CD14-positive monocyte (primary cell): ENCODE data around the gene AAGAB. TPM values are rescaled to one million over a fixed set of nuclear protein-coding genes. Genes with fewer than 3 reads are reported as not detected.

ENCODE experiments used
- DNase-seq, 3 donors: peaks; one replicate each; pipeline ENCODE4 v3.0.0-alpha.2; 2011 to 2022
- H2AFZ ChIP-seq: 2 replicates; pipeline ENCODE4 v1.6.0; 2012; ENCODE audit warnings: mild to moderate bottlenecking, low read depth, low read length, inconsistent platforms; ENCODE audit not compliant: insufficient read depth, poor library complexity, severe bottlenecking
- H3K27ac ChIP-seq, 2 donors: 1 replicate in 1 of 2; 2 replicates in 1 of 2; pipeline ENCODE4 v1.5.1; 2012 to 2013; ENCODE audit warnings: low read length in 2 of 2, control low read depth in 1 of 2, inconsistent platforms in 1 of 2, low read depth in 1 of 2, mild to moderate bottlenecking in 1 of 2
- H3K27me3 ChIP-seq, 2 donors: one replicate each; pipeline versions ENCODE4 v1.6.0 to v1.6.1; 2011 to 2013; ENCODE audit warnings: low read length in 2 of 2; ENCODE audit not compliant: control insufficient read depth in 2 of 2, insufficient read depth in 2 of 2
- H3K36me3 ChIP-seq, 2 donors: replicated peaks in 1 of 2; 1 replicate in 1 of 2; 2 replicates in 1 of 2; pipeline versions ENCODE4 v1.5.1 to v1.6.1; 2012 to 2013; ENCODE audit warnings: low read length in 2 of 2, control low read depth in 1 of 2, inconsistent platforms in 1 of 2, mild to moderate bottlenecking in 1 of 2; ENCODE audit not compliant: insufficient read depth in 2 of 2, control insufficient read depth in 1 of 2
- H3K4me1 ChIP-seq, 2 donors: 1 replicate in 1 of 2; 2 replicates in 1 of 2; pipeline versions ENCODE4 v1.5.1 to v1.6.1; 2012 to 2013; ENCODE audit warnings: low read length in 2 of 2, control low read depth in 1 of 2, inconsistent platforms in 1 of 2, mild to moderate bottlenecking in 1 of 2, moderate library complexity in 1 of 2; ENCODE audit not compliant: insufficient read depth in 2 of 2, control insufficient read depth in 1 of 2
- H3K4me2 ChIP-seq: replicated peaks from 2 replicates; pipeline ENCODE3; 2012; ENCODE audit warnings: low read length, moderate library complexity, mild to moderate bottlenecking; ENCODE audit not compliant: poor library complexity, severe bottlenecking; ENCODE audit errors: extremely low read depth
- H3K4me3 ChIP-seq, 3 experiments: fragments of 200-600 bp in 1 of 3; sonication (generic) in 1 of 3; replicated peaks in 1 of 3; 1 replicate in 2 of 3; 2 replicates in 1 of 3; pipeline ENCODE4 v1.5.1; 2011 to 2013; ENCODE audit warnings: low read length in 3 of 3, mild to moderate bottlenecking in 3 of 3, control low read depth in 2 of 3, low read depth in 2 of 3, inconsistent platforms in 1 of 3, moderate library complexity in 1 of 3
- H3K79me2 ChIP-seq: 2 replicates; pipeline ENCODE4 v1.6.0; 2012; ENCODE audit warnings: mild to moderate bottlenecking, control low read depth, inconsistent platforms, low read length, moderate library complexity; ENCODE audit not compliant: insufficient read depth
- H3K9ac ChIP-seq: 2 replicates; pipeline ENCODE4 v1.6.0; 2017; ENCODE audit warnings: low read length, mild to moderate bottlenecking; ENCODE audit not compliant: insufficient read depth, poor library complexity, severe bottlenecking
- H3K9me3 ChIP-seq, 2 donors: replicated peaks in 1 of 2; 1 replicate in 1 of 2; 2 replicates in 1 of 2; pipeline versions ENCODE4 v1.5.1 to v1.6.1; 2012 to 2013; ENCODE audit warnings: low read length in 2 of 2, control low read depth in 1 of 2; ENCODE audit not compliant: control insufficient read depth in 1 of 2, insufficient read depth in 1 of 2
- H4K20me1 ChIP-seq: 2 replicates; pipeline ENCODE4 v1.6.0; 2012; ENCODE audit warnings: mild to moderate bottlenecking, low read length, control low read depth, moderate library complexity; ENCODE audit not compliant: insufficient read depth
- H3K27ac Mint-ChIP-seq, 7 donors: one replicate each; pipeline ENCODE4 v1.8.0; 2020; ENCODE audit warnings: mild to moderate bottlenecking in 7 of 7, mixed read lengths in 7 of 7, moderate library complexity in 6 of 7, inconsistent platforms in 2 of 7
- H3K27me3 Mint-ChIP-seq, 3 donors: one replicate each; pipeline ENCODE4 v1.8.0; 2021 to 2022; ENCODE audit warnings: low read depth in 3 of 3, mild to moderate bottlenecking in 3 of 3, mixed read lengths in 3 of 3, moderate library complexity in 3 of 3, inconsistent platforms in 1 of 3
- H3K36me3 Mint-ChIP-seq, 2 donors: one replicate each; pipeline ENCODE4 v1.8.0; 2020; ENCODE audit warnings: mixed read lengths in 2 of 2, inconsistent platforms in 1 of 2, mild to moderate bottlenecking in 1 of 2
- H3K4me1 Mint-ChIP-seq: one replicate; pipeline ENCODE4 v1.8.0; 2020; ENCODE audit warnings: mild to moderate bottlenecking, mixed read lengths
- H3K4me3 Mint-ChIP-seq, 2 donors: one replicate each; pipeline ENCODE4 v1.8.0; 2020; ENCODE audit warnings: mild to moderate bottlenecking in 2 of 2, mixed read lengths in 2 of 2, moderate library complexity in 1 of 2
- H3K9me3 Mint-ChIP-seq, 7 donors: one replicate each; pipeline ENCODE4 v1.8.0; 2020 to 2022; ENCODE audit warnings: mixed read lengths in 7 of 7, mild to moderate bottlenecking in 6 of 7, moderate library complexity in 6 of 7, inconsistent platforms in 2 of 7
- WGBS: methylation state at CpG from one replicate; pipeline ENCODE4 v1.1.5; 2013; ENCODE audit warnings: missing lambda C conversion rate; ENCODE audit not compliant: insufficient coverage; 5-methylcytosine and 5-hydroxymethylcytosine counted together
- intact Hi-C, 2 donors: fragments of 100-400 bp; cut with micrococcal nuclease; formaldehyde crosslinking; loops; one replicate each; pipeline versions ENCODE4 v1.15.0 to v1.15.1; 2023
- polyA plus RNA-seq, 3 donors: library from polyadenylated mRNA; depleted of rRNA in 1 of 3; unstranded in 2 of 3; stranded (reverse) in 1 of 3; fragments of 300-500 nt in 2 of 3; fragments of >200 nt in 1 of 3; fragmentation: Illumina TruSeq in 2 of 3; gene quantifications; 1 replicate in 2 of 3; 2 replicates in 1 of 3; pipeline ENCODE4 v1.2.3, GENCODE V29; 2012 to 2021
- TF ChIP-seq, protein P1 (sequence below): fragments of 200-600 bp; IDR thresholded peaks from one replicate; pipeline ENCODE4 v1.8.0; 2022; ENCODE audit warnings: antibody characterized with exemption, mild to moderate bottlenecking

Gene AAGAB
- polyA plus RNA-seq, 3 donors, result 11.2 to 40.4 (median 30.1) TPM

DNA sequence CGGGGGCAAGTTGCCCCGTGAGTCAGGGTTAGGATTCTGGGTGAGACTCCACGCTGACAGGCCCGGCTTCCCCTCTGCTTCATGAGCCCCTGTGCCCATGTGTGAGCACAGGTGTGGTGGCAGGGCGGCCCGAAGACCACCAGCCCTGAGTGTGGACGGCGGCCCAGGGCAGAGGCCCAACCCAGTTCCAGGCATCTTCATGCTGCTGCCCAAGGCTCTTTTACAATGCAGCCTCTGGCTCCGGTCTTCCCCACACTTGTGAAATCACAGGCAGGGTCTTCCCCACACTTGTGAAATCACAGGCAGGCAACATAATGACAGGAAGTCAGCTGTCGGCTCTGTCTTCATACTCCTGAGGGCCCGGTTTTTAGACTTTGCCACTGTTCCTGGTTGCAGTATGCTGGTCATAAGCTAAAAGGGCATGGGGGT, 78.8 kb downstream of the AAGAB start:
- Histone ChIP-seq H3K4me3 (peak overlapping the region in 1 of 3 experiments; percentile 38), H3K36me3 (peaks cover 30 to 66% of the 10 kb centered on the region in 2 donors), H3K79me2 (peaks cover 5% of the 10 kb centered on the region), H3K27me3 (no peaks in the 10 kb centered on the region), H3K4me1 (peaks cover 42 to 44% of the 10 kb centered on the region in 2 donors), H3K4me2 (peak overlapping the region; percentile 46), H4K20me1 (no peaks in the 10 kb centered on the region), H3K27ac (peak overlapping the region; percentile 87 to 94), H2AFZ (peak overlapping the region; percentile 34), H3K9me3 (no peaks in the 10 kb centered on the region), H3K9ac (peak overlapping the region; percentile 53)
- Mint-ChIP-seq H3K27me3 (peaks cover 0 to 3% (median 2%) of the 10 kb centered on the region in 3 donors), H3K27ac (peak overlapping the region; percentile 96 to 99 (median 97)), H3K4me1 (peaks cover 50% of the 10 kb centered on the region), H3K36me3 (peaks cover 72 to 82% of the 10 kb centered on the region in 2 donors), H3K9me3 (peaks cover 0 to 2% (median 0%) of the 10 kb centered on the region in 7 donors), H3K4me3 (peak overlapping the region; percentile 56 to 74)
- intact Hi-C loops, result no loop called here
- WGBS, result 49% methylated on average over 8 of the region's 11 CpGs
- TF ChIP-seq, protein P1, sequence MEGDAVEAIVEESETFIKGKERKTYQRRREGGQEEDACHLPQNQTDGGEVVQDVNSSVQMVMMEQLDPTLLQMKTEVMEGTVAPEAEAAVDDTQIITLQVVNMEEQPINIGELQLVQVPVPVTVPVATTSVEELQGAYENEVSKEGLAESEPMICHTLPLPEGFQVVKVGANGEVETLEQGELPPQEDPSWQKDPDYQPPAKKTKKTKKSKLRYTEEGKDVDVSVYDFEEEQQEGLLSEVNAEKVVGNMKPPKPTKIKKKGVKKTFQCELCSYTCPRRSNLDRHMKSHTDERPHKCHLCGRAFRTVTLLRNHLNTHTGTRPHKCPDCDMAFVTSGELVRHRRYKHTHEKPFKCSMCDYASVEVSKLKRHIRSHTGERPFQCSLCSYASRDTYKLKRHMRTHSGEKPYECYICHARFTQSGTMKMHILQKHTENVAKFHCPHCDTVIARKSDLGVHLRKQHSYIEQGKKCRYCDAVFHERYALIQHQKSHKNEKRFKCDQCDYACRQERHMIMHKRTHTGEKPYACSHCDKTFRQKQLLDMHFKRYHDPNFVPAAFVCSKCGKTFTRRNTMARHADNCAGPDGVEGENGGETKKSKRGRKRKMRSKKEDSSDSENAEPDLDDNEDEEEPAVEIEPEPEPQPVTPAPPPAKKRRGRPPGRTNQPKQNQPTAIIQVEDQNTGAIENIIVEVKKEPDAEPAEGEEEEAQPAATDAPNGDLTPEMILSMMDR, result no peak
- peak; percentile 93 to 97 (median 95) for DNase-seq

DNA sequence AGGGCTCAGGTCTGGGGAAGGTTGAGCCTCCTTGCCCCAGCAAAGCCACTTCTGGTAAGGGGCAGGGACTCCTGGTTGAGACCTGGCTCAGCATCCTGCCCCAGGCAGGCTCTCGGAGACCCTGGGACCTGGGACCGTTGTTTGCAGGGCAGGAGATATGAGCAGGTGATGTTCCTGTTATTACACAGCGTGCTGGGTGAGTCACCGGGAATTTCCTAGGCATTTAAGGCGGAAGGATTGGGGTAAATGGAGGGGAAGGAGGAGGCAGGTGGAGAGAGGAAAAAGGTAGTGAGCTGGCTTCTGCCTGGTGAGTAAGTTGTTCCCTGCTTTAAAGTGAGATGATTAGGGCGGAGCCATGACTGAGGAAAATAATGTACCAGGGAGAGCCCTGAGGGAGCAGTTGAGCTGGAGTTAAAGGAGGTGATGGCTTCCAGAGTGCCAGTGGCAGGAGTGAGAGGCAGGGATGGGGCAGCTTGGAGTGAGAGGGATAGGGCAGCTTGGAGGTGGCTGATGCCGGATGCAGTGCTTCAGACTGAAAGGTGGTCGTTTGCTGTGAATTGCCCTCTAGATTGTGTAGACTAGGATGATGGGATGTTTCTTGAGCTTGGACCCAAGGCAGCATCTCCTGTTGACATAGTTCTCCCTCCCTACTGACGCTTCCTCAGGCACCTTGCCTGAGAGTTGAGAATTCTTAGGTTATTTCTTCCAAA, 79.4 kb downstream of the AAGAB start:
- H2AFZ ChIP-seq, result no peak overlapping the region
- peak overlapping the region; percentile 56 to 57 for H3K4me3 Mint-ChIP-seq
- peaks cover 0 to 2% (median 0%) of the 10 kb centered on the region in 7 donors for H3K9me3 Mint-ChIP-seq
- H3K9ac ChIP-seq, result peak overlapping the region; percentile 53
- peaks cover 0 to 2% (median 2%) of the 10 kb centered on the region in 3 donors for H3K27me3 Mint-ChIP-seq
- H3K27me3 ChIP-seq, result no peaks in the 10 kb centered on the region
- peaks cover 50% of the 10 kb centered on the region for H3K4me1 Mint-ChIP-seq
- H4K20me1 ChIP-seq, result no peaks in the 10 kb centered on the region
- peak overlapping the region in 1 of 3 experiments; percentile 22 for H3K4me3 ChIP-seq
- peaks cover 5% of the 10 kb centered on the region for H3K79me2 ChIP-seq
- peak overlapping the region; percentile 96 to 99 (median 97) for H3K27ac Mint-ChIP-seq
- H3K4me2 ChIP-seq, result peak overlapping the region; percentile 46
- WGBS, result 93% methylated on average over 6 of the region's 9 CpGs
- peak in 2 of 3 donors; percentile 23 to 77 for DNase-seq
- H3K4me1 ChIP-seq, result peaks cover 42 to 44% of the 10 kb centered on the region in 2 donors
- peak overlapping the region; percentile 87 to 94 for H3K27ac ChIP-seq
- H3K36me3 ChIP-seq, result peaks cover 31 to 66% of the 10 kb centered on the region in 2 donors
- intact Hi-C loops, result no loop called here
- H3K36me3 Mint-ChIP-seq, result peaks cover 74 to 82% of the 10 kb centered on the region in 2 donors
- H3K9me3 ChIP-seq, result no peaks in the 10 kb centered on the region
- TF ChIP-seq, protein P1, result no peak
